Measurements from ENCODE around the gene PTGER1. TPM values are rescaled to one million over a fixed set of nuclear protein-coding genes. Genes with fewer than 3 reads are reported as not detected.

The PTGER1 gene
- total and polyA plus RNA-seq, 2 of the 8 experiments (the other 6 are each of a cell fraction or from before 2014, with no cell fraction given) = 0.20 to 0.41 TPM

GRCh38 chr19:14470031-14470876, 4.9 kb downstream of the PTGER1 start:
- Histone ChIP-seq H3K23ac (ENCODE audit: insufficient read length) (no peak overlapping the region), H3K14ac (ENCODE audit: insufficient read length) (no peak overlapping the region), H3K27me3 (replicated peaks in 1 of 4; ENCODE audit: control insufficient read depth in 3 of 4, extremely low read depth in 1 of 4, insufficient read depth in 3 of 4, low read length in 3 of 4) (no peaks in the 10 kb centered on the region), H3K79me2 (ENCODE audit: control insufficient read depth in 1 of 2, insufficient read depth in 2 of 2, low read length in 2 of 2) (no peaks in the 10 kb centered on the region), H3K79me1 (ENCODE audit: low read depth, low read length) (no peaks in the 10 kb centered on the region), H2AK5ac (ENCODE audit: low read depth, low read length) (no peak overlapping the region), H2BK5ac (ENCODE audit: low read depth, low read length) (no peak overlapping the region), H4K5ac (ENCODE audit: insufficient read length, low read depth, low read length) (no peak overlapping the region), H3K56ac (replicated peaks; ENCODE audit: insufficient read length, low read depth, low read length) (no peak overlapping the region), H2BK15ac (ENCODE audit: low read length) (no peak overlapping the region), H3K9me3 (ENCODE audit: insufficient read depth in 2 of 2, low read depth in 1 of 2, low read length in 1 of 2) (no peaks in the 10 kb centered on the region), H3K18ac (ENCODE audit: extremely low read depth, low read length) (no peak overlapping the region), H4K20me1 (replicated peaks in 1 of 2; ENCODE audit: control insufficient read depth in 1 of 2, insufficient read depth in 2 of 2, low read length in 2 of 2) (peaks cover 0 to 5% of the 10 kb centered on the region in 2 experiments), H3K4me3 (ENCODE audit: extremely low read depth in 1 of 4, insufficient read depth in 2 of 4, low read depth in 3 of 4, low read length in 4 of 4) (no peak overlapping the region), H3K4me1 (replicated peaks in 1 of 4; ENCODE audit: control insufficient read depth in 3 of 4, insufficient read depth in 4 of 4, low read length in 3 of 4) (peaks cover 0 to 12% (median 10%) of the 10 kb centered on the region in 4 experiments; a peak in 6 of 7 replicates), H3K36me3 (ENCODE audit: control insufficient read depth in 2 of 4, insufficient read depth in 4 of 4, low read length in 3 of 4) (peaks cover 0 to 11% (median 6%) of the 10 kb centered on the region in 4 experiments; a peak in 5 of 8 replicates), H4K91ac (replicated peaks; ENCODE audit: insufficient read length, low read length) (no peak overlapping the region), H4K8ac (ENCODE audit: extremely low read depth, insufficient read depth, low read length) (no peak overlapping the region; the same call in 1 of the 2 replicates), H3K4ac (replicated peaks; ENCODE audit: insufficient read length, low read depth, low read length) (no peak overlapping the region), H3K9ac (replicated peaks in 1 of 4; ENCODE audit: extremely low read depth in 1 of 4, low read depth in 3 of 4, low read length in 3 of 4) (no peak overlapping the region), H2AFZ (ENCODE audit: low read length) (no peak overlapping the region), H2BK12ac (ENCODE audit: low read depth, low read length) (no peak overlapping the region), H3K4me2 (ENCODE audit: insufficient read depth in 1 of 2, low read depth in 2 of 2, low read length in 2 of 2) (no peak overlapping the region), H3K23me2 (ENCODE audit: low read depth, low read length) (peaks cover 4% of the 10 kb centered on the region), H3K27ac (ENCODE audit: low read depth, low read length) (no peak overlapping the region), H2BK20ac (ENCODE audit: low read length) (no peak overlapping the region), H2BK120ac (replicated peaks; ENCODE audit: low read depth, low read length) (no peak overlapping the region)
- WGBS, 2 experiments (ENCODE audit: extremely low coverage in 1 of 2, insufficient coverage in 1 of 2, insufficient read length in 1 of 2, insufficient replicate concordance in 2 of 2, low coverage in 1 of 2, low lambda C conversion rate in 2 of 2, missing lambda C conversion rate in 1 of 2) = 91% methylated on average over 26 of the region's 32 CpGs; no CpG with 5 or more reads in 1 of the 2 experiments
- FAIRE-seq (no peak), DNase-seq (ENCODE audit: low read depth in 1 of 2, low spot score in 2 of 2) (no peak)
- ChIA-PET CTCF (ENCODE audit: partially characterized antibody) (interaction anchor here (0.6 to 0.7 kb wide), 2 partner anchors 24 to 747 kb away, joined by 3 read pairs; no protein-coding TSS in a partner anchor), POLR2A (ENCODE audit: partially characterized antibody) (interaction anchor here (0.7 to 0.9 kb wide), 2 partner anchors 11 to 84 kb away, joined by 3 read pairs; no protein-coding TSS in a partner anchor)
